Fibroblast of pulmonary artery (primary cell): ENCODE results near the gene HYPK.

Experiments
- DNase-seq: peaks from one replicate; pipeline ENCODE4 v3.0.0-alpha.2; 2010; ENCODE audit warnings: low read depth
- H3K4me3 ChIP-seq: replicated peaks from 2 replicates; pipeline ENCODE4 v1.5.1; 2011; ENCODE audit warnings: low read depth, mild to moderate bottlenecking, control low read depth, low read length, moderate library complexity
- CTCF ChIP-seq: IDR thresholded peaks from 2 replicates; pipeline ENCODE4 v1.5.1; 2011; ENCODE audit warnings: mild to moderate bottlenecking, control low read depth, low read length, inconsistent platforms; ENCODE audit errors: missing control alignments

HYPK gene

GRCh38 chr15:43800286-43801141 is at the start of gene HYPK:
HYPK (plus strand) TSS chr15:43800599; CDS start chr15:43800623, 24 bp downstream.
- peak; percentile 89 for DNase-seq
- H3K4me3 ChIP-seq = peak within 1 kb of the TSS; percentile 99
- no peak for TF ChIP-seq CTCF

- no peak overlapping the region for H3K4me3 ChIP-seq
- no peak for TF ChIP-seq CTCF
- no peak for DNase-seq
Measured at GRCh38 chr15:43751885-43752284, 48.5 kb upstream of the HYPK start.

- no peak for TF ChIP-seq CTCF
- no peak overlapping the region for H3K4me3 ChIP-seq
- DNase-seq = no peak
Measured at GRCh38 chr15:43762824-43763223, 37.6 kb upstream of the HYPK start.

GRCh38 chr15:43763819-43764446 is 36.5 kb upstream of the HYPK start:
- no peak for TF ChIP-seq CTCF
- no peak for DNase-seq
- H3K4me3 ChIP-seq = no peak overlapping the region

GRCh38 chr15:43769584-43770228 is 30.7 kb upstream of the HYPK start:
- DNase-seq = peak; percentile 78
- TF ChIP-seq CTCF = peak; percentile 98
- H3K4me3 ChIP-seq = no peak overlapping the region

GRCh38 chr15:43771816-43772215 is 28.6 kb upstream of the HYPK start:
- no peak for TF ChIP-seq CTCF
- DNase-seq = no peak
- H3K4me3 ChIP-seq = no peak overlapping the region
